ENCODE data around the gene DYNC2H1.
"Not testable (repeated sequence)": the region's sequence is repeated elsewhere in the genome, so short reads cannot be mapped to it uniquely, and the experiment has no call there.

The DYNC2H1 gene

GRCh38 chr11:103125462-103125861 is 16.2 kb downstream of the DYNC2H1 start:
- DNase-seq: no peak

- not testable (repeated sequence) for DNase-seq
Observed at GRCh38 chr11:103141986-103142385, 32.8 kb downstream of the DYNC2H1 start.

- DNase-seq: no peak
Observed at GRCh38 chr11:103147627-103148026, 38.4 kb downstream of the DYNC2H1 start.

- DNase-seq: no peak
Observed at GRCh38 chr11:103157542-103157941, 48.3 kb downstream of the DYNC2H1 start.

GRCh38 chr11:103164093-103164796 is 55.0 kb downstream of the DYNC2H1 start:
- no peak for DNase-seq

GRCh38 chr11:103167166-103167565 is 57.9 kb downstream of the DYNC2H1 start:
- DNase-seq: no peak

GRCh38 chr11:103170865-103171264 is 61.6 kb downstream of the DYNC2H1 start:
- no peak for DNase-seq

GRCh38 chr11:103175461-103176129 is 66.4 kb downstream of the DYNC2H1 start:
- no peak for DNase-seq

- DNase-seq: no peak
Observed at GRCh38 chr11:103183981-103184611, 74.9 kb downstream of the DYNC2H1 start.

GRCh38 chr11:103202048-103202651 is 92.9 kb downstream of the DYNC2H1 start:
- DNase-seq: no peak

- DNase-seq: no peak
Observed at GRCh38 chr11:103210543-103210942, 101.3 kb downstream of the DYNC2H1 start.

GRCh38 chr11:103215812-103216211 is 106.6 kb downstream of the DYNC2H1 start:
- DNase-seq: no peak

GRCh38 chr11:103220133-103220532 is 110.9 kb downstream of the DYNC2H1 start:
- no peak for DNase-seq

- DNase-seq: no peak
Observed at GRCh38 chr11:103222806-103223205, 113.6 kb downstream of the DYNC2H1 start.

- no peak for DNase-seq
Observed at GRCh38 chr11:103228807-103229206, 119.6 kb downstream of the DYNC2H1 start.

GRCh38 chr11:103234974-103235373 is 125.7 kb downstream of the DYNC2H1 start:
- DNase-seq: no peak

- DNase-seq: no peak
Observed at GRCh38 chr11:103241574-103241973, 132.3 kb downstream of the DYNC2H1 start.

- DNase-seq: no peak
Observed at GRCh38 chr11:103254123-103254522, 144.9 kb downstream of the DYNC2H1 start.

GRCh38 chr11:103257360-103257759 is 148.1 kb downstream of the DYNC2H1 start:
- DNase-seq: no peak

- DNase-seq: no peak
Observed at GRCh38 chr11:103266167-103266831, 157.1 kb downstream of the DYNC2H1 start.

- DNase-seq: no peak
Observed at GRCh38 chr11:103272876-103273275, 163.7 kb downstream of the DYNC2H1 start.

GRCh38 chr11:103274025-103274424 is 164.8 kb downstream of the DYNC2H1 start:
- no peak for DNase-seq

- DNase-seq: no peak
Observed at GRCh38 chr11:103279821-103280220, 170.6 kb downstream of the DYNC2H1 start.

All from activated CD8-positive, alpha-beta memory T cell treated with anti-CD3 and anti-CD28 coated beads, Interleukin-2, amount 50 U/mL, for 48 hours (primary cell).